ENCODE measurements around the gene RPL3. TPM values are rescaled to one million over a fixed set of nuclear protein-coding genes. Genes with fewer than 3 reads are reported as not detected.

RPL3 gene
- total RNA-seq, 1 experiment from 2014 or later, result 2,830 TPM

GRCh38 chr22:39289975-39290720 is 29.3 kb downstream of the RPL3 start:
- no peak for DNase-seq
- Histone ChIP-seq H2BK15ac (ENCODE audit: low read depth, low read length) (no peak overlapping the region), H3T11ph (ENCODE audit: low read length) (no peak overlapping the region), H3K9ac (ENCODE audit: extremely low read depth, insufficient read length, low read length) (no peak overlapping the region), H3K27ac (ENCODE audit: insufficient read length, low read depth, low read length) (no peak overlapping the region), H3K4ac (ENCODE audit: low read depth, low read length) (no peak overlapping the region), H3K27me3 (ENCODE audit: insufficient read depth, low read length) (no peaks in the 10 kb centered on the region), H3K9me3 (ENCODE audit: control insufficient read depth, low read depth, low read length) (no peaks in the 10 kb centered on the region), H3K18ac (ENCODE audit: insufficient read length, low read depth, low read length) (no peak overlapping the region), H3K4me1 (ENCODE audit: insufficient read depth, low read length) (no peaks in the 10 kb centered on the region; the same call in 1 of the 2 replicates), H3K56ac (ENCODE audit: insufficient read length, low read depth, low read length) (no peak overlapping the region), H4K20me1 (ENCODE audit: control insufficient read depth, insufficient read depth, insufficient read length) (no peaks in the 10 kb centered on the region), H3K14ac (ENCODE audit: insufficient read depth, low read length) (no peak overlapping the region), H3K4me2 (ENCODE audit: insufficient read depth, insufficient read length, low read length) (no peak overlapping the region), H2BK5ac (ENCODE audit: insufficient read length, low read length) (no peak overlapping the region), H3K79me2 (ENCODE audit: insufficient read depth, low read length) (no peaks in the 10 kb centered on the region), H4K8ac (replicated peaks; ENCODE audit: insufficient read length, low read depth, low read length) (no peak overlapping the region), H3K23me2 (ENCODE audit: insufficient read length, low read depth, low read length, poor library complexity, severe bottlenecking) (no peaks in the 10 kb centered on the region), H3K79me1 (ENCODE audit: insufficient read depth, low read depth, low read length, poor library complexity, severe bottlenecking) (no peaks in the 10 kb centered on the region), H2AFZ (ENCODE audit: low read length) (no peak overlapping the region), H2BK12ac (ENCODE audit: insufficient read length, low read depth, low read length) (no peak overlapping the region), H2AK5ac (ENCODE audit: insufficient read length, low read length) (no peak overlapping the region), H2BK20ac (ENCODE audit: low read depth, low read length, poor library complexity, severe bottlenecking) (no peak overlapping the region), H3K23ac (ENCODE audit: insufficient read length, low read depth, low read length) (no peak overlapping the region), H4K5ac (ENCODE audit: insufficient read length, low read depth, low read length) (no peak overlapping the region), H4K91ac (ENCODE audit: insufficient read length, low read depth, low read length) (no peak overlapping the region), H2BK120ac (ENCODE audit: low read depth, low read length, poor library complexity, severe bottlenecking) (no peak overlapping the region)
- no peak for TF ChIP-seq CTCF (conservative IDR thresholded peaks at IDR 0.05)
- H3K9me3 Mint-ChIP-seq, result peaks cover 0 to 4% of the 10 kb centered on the region in 2 experiments; a peak in 1 of 5 replicates
- WGBS (ENCODE audit: extremely low coverage, insufficient read length, low lambda C conversion rate), result no CpG with 5 or more reads among the region's 16 CpGs
- no peaks in the 10 kb centered on the region for H3K36me3 Mint-ChIP-seq (ENCODE audit: insufficient read depth in 1 of 3, low read depth in 3 of 3)
- peaks cover 3% of the 10 kb centered on the region for H3K27me3 Mint-ChIP-seq (ENCODE audit: low read depth)
- H3K4me3 Mint-ChIP-seq, result no peak overlapping the region
- H3K27ac Mint-ChIP-seq, result no peak overlapping the region; a peak in 1 of 7 replicates
- peaks cover 12 to 28% of the 10 kb centered on the region in 2 experiments for H3K4me1 Mint-ChIP-seq
